ENCODE data around the gene ATG101.
A peak's percentile ranks its signal among the peaks of the same experiment; 100 is the strongest.
"Not testable (repeated sequence)": the region's sequence is repeated elsewhere in the genome, so short reads cannot be mapped to it uniquely, and the experiment has no call there.

Gene ATG101

DNA sequence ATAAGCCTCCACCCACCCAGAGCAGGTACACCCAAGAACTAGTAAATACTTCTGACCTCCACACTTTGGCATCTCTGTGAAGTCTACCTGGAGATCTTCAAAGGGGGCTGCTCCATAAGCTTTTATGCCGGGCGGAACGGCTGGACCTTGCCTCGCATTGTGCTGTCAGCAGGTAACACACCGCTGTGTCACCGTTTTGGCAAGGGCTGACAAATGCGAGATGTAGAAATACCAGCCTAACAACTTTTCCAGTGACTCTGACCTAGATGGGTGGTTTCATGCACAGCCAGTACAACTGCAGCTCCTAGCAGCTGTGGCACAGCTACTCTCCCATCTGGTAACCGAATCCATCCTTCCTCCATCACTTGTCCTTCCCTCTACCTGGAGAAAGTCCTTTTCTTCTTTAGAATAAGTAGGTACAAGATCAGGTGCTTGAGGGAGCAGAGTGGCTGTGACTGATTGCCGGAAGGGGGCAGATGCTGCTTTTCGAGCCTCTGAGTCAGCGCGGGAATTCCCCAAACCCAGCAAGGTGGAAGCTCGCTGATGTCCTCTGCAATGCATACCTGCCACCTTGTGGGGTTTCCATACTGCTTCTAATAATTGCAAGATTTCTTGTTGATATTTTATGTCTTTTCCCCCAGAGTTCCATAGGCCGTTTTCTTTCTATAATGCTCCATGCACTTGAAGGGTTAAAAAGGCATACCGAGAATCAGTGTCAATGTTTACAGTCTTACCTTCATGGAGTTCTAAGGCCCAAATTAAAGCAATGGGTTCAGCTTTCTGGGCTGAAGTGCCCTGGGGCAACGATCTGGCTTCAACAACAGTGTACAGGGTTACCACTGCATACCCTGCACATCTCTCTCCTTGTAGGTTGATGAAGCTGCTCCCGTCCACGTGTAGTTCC is 46.7 kb downstream of the ATG101 start:
- DNase-seq = not testable (repeated sequence)

- DNase-seq = peak; percentile 18
These were observed 48.2 kb downstream of the ATG101 start for GRCh38 chr12:52117806-52118475.

GRCh38 chr12:52119398-52120254 is 49.8 kb downstream of the ATG101 start:
- peak; percentile 60 for DNase-seq

- DNase-seq = no peak
These were observed 51.4 kb downstream of the ATG101 start for GRCh38 chr12:52120951-52121823.

DNA sequence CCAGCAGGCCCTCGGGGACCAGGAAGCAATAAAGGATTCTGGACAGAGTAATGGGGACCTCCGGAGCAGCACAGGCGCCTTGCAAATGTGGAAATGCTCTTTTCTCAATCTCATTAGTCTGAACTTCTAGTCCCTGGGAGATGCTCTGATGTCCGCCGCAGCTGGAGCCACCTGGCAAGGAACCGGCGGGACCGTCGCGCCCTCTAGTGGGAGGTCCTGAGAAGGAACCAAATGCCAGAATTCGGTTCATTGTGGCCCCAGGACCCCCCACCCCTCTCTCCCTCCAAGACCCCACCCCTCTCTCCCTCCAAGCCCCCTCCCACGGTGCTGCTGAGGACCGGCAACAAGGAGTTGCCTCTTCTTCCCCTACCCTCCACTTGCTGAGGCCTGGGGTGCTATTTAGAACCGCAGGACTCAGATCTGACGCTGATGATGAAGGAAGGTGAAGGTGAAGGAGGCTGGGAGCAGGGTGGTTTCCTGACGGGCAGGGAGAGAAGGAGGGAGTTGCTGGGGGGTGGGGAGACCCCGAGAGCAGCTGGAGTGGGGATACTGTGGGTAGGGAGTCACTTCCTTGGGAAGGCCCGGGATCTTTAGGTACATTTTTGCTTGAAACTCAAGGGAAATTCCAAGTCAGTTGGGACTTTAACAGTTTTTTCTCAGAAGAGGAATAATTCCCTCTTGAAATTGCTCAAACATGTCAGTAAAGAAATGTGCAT is 52.2 kb downstream of the ATG101 start:
- DNase-seq = peak; percentile 21

DNA sequence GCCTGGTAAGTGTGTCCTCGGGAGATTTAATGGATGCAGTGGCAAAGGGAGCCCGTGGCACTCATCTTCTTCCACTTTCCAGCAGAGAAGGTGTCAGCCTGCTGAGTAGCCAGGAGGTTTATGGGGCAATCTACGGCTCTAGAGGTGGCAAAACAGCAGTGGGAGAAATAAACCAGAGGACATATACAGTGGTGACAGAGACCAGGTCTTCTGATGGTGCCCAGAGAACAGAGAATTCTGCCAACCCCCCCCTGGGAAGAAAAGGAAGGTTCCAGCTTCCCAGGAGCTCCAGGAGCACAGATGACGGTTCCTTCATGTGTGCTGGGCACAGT is 52.7 kb downstream of the ATG101 start:
- DNase-seq = no peak

DNA sequence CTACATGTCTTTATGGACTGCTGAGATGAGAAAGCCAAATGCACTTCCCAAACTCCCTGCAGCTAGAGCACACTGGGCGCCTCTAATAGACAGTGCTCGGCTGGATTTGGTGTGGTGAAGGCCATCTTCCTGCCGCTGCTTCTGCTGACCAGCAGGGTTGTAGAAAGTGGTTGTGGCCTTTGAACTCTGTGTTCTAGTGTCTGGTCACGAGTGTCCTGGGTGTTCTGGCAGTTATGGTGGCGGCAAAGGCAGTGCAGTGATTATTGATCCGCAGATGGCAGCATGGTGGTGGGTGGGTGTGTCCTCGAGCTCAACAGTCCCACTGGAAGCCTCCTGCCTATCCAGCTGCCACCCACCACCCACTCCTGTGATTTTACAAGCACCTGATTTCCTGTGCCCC is 53.1 kb downstream of the ATG101 start:
- DNase-seq = no peak

GRCh38 chr12:52123487-52124186 is 53.9 kb downstream of the ATG101 start:
- no peak for DNase-seq

- DNase-seq = no peak
These were observed 55.7 kb downstream of the ATG101 start for GRCh38 chr12:52125476-52125900.

DNA sequence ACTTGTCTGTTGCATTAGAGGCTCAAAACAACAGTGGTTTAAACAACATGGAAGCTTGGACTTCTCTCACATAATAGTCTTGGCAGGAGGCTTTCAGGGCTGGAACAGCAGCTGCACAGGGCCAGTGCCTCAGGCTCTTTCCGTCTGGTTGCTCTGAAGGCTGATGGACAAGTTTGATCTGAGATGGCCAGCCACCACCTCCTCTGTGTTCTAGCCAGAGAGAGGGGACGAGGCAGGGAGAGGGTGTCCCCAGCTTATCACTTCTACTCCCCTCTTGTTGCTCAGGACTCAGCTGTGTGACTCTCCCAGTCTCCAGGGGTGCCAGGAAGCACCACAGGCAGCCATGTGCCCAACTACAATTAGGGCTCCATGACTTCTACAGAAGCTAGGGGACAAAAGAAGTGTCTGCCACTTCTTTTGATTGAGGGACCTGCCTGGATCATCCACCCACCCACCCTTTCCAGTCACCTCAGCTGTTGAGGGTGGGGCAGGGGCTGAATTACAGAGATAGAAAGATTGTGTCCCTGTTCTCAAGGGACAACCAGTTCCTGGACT is 56.3 kb downstream of the ATG101 start:
- DNase-seq = no peak

Measured in SHP77 treated with DMSO at 0.1 percent for 48 hours (cell line).